Calu3 (cell line): Measurements from ENCODE around the gene MINDY3. TPM values are rescaled to one million over a fixed set of nuclear protein-coding genes. Genes with fewer than 3 reads are reported as not detected.

Experiments used
- BruUV-seq: library from RNA; stranded (reverse); fragments of 400-500 nt; replicated peaks from 2 replicates; lab custom pipeline; 2021; lab: Mats Ljungman, UMichigan
- CTCF ChIA-PET: fragments of 300-600 bp; sonication (Branson Sonifier 250); formaldehyde crosslinking; loops from one replicate; lab custom pipeline; 2022; ENCODE audit warnings: antibody characterized with exemption; lab: Charles Lee
- DNase-seq: peaks from one replicate; pipeline ENCODE4 v3.0.0; 2022
- H3K27ac Mint-ChIP-seq: one replicate; pipeline ENCODE4 v1.8.0; 2022; ENCODE audit warnings: mixed read lengths; ENCODE audit not compliant: unreplicated experiment
- H3K27me3 Mint-ChIP-seq: one replicate; pipeline ENCODE4 v1.8.0; 2022; ENCODE audit warnings: mixed read lengths; ENCODE audit not compliant: unreplicated experiment
- H3K36me3 Mint-ChIP-seq: one replicate; pipeline ENCODE4 v1.8.0; 2022; ENCODE audit warnings: mild to moderate bottlenecking, moderate library complexity, mixed read lengths; ENCODE audit not compliant: insufficient read depth, unreplicated experiment
- H3K4me1 Mint-ChIP-seq: one replicate; pipeline ENCODE4 v1.8.0; 2022; ENCODE audit warnings: mild to moderate bottlenecking, low read depth, mixed read lengths; ENCODE audit not compliant: unreplicated experiment
- H3K4me3 Mint-ChIP-seq: one replicate; pipeline ENCODE4 v1.8.0; 2022; ENCODE audit warnings: mild to moderate bottlenecking, low read depth, moderate library complexity, mixed read lengths; ENCODE audit not compliant: unreplicated experiment
- H3K9me3 Mint-ChIP-seq: one replicate; pipeline ENCODE4 v1.8.0; 2022; ENCODE audit warnings: low read depth, mixed read lengths; ENCODE audit not compliant: unreplicated experiment
- intact Hi-C: fragments of 100-400 bp; cut with micrococcal nuclease; formaldehyde crosslinking; loops from one replicate; pipeline ENCODE4 v1.10.0; 2022; ENCODE audit not compliant: unreplicated experiment
- total RNA-seq: library from RNA; stranded (reverse); gene quantifications from 2 replicates; pipeline ENCODE4 v1.2.3, GENCODE V29; 2022
- TF ChIP-seq, protein P1 (sequence below): fragments of 200-600 bp; IDR thresholded peaks from one replicate; pipeline ENCODE4 v1.8.0; 2022; ENCODE audit warnings: antibody characterized with exemption; ENCODE audit not compliant: unreplicated experiment

MINDY3 gene
- total RNA-seq, 1 experiment from 2014 or later, result 17.8 TPM

DNA sequence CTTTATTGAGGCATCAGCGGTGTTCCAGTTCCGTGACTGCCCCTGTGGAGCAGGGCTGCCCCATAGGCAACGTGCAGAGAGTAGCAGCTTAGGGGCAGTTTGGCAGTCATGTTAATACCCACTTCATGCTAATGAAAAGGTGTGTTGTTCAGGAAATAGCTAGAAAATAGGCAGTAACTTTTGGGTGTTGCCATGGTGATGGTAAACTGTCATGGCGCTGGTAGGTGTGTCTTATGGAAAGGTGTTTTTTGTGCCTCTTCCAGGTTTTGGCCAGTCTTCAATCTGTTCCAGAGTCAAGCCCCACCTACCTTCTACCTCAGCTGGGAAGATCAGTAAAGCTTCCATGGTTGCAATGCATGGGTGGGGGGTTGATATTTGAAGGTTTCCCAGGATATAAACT lies 36.3 kb upstream of the MINDY3 start:
- H3K36me3 Mint-ChIP-seq, result no peaks in the 10 kb centered on the region
- H3K4me3 Mint-ChIP-seq, result no peak overlapping the region
- H3K27ac Mint-ChIP-seq, result no peak overlapping the region
- TF ChIP-seq, protein P1, sequence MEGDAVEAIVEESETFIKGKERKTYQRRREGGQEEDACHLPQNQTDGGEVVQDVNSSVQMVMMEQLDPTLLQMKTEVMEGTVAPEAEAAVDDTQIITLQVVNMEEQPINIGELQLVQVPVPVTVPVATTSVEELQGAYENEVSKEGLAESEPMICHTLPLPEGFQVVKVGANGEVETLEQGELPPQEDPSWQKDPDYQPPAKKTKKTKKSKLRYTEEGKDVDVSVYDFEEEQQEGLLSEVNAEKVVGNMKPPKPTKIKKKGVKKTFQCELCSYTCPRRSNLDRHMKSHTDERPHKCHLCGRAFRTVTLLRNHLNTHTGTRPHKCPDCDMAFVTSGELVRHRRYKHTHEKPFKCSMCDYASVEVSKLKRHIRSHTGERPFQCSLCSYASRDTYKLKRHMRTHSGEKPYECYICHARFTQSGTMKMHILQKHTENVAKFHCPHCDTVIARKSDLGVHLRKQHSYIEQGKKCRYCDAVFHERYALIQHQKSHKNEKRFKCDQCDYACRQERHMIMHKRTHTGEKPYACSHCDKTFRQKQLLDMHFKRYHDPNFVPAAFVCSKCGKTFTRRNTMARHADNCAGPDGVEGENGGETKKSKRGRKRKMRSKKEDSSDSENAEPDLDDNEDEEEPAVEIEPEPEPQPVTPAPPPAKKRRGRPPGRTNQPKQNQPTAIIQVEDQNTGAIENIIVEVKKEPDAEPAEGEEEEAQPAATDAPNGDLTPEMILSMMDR, result no peak
- H3K9me3 Mint-ChIP-seq, result no peaks in the 10 kb centered on the region
- no peaks in the 10 kb centered on the region for H3K4me1 Mint-ChIP-seq
- no TSS peak for BruUV-seq
- CTCF ChIA-PET, result no interaction called here
- intact Hi-C loops, result no loop called here
- H3K27me3 Mint-ChIP-seq, result peaks cover 50% of the 10 kb centered on the region
- DNase-seq, result no peak

DNA sequence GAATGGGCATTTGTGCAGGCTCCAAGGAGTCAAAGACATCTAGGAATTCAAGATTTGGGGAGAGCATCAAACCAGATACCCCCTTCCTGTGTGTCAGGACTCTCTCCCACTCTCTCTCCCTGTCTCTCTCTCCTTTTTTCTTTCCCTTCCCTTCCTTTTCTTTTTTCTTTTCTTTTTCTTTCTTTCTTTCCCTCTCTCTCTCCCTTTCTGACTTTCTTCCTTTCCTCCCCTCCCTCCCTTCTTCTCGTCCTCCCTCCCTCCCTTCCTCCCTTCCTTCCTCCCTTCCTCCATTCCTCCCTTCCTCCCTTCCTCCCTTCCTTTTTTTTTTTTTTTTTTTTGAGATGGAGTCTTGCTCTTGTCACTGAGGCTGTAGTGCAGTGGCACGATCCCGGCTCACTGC lies 24.1 kb upstream of the MINDY3 start:
- H3K27me3 Mint-ChIP-seq, result peaks cover 67% of the 10 kb centered on the region
- H3K4me3 Mint-ChIP-seq, result no peak overlapping the region
- CTCF ChIA-PET, result no interaction called here
- TF ChIP-seq, protein P1, result no peak
- no peaks in the 10 kb centered on the region for H3K4me1 Mint-ChIP-seq
- no peaks in the 10 kb centered on the region for H3K9me3 Mint-ChIP-seq
- intact Hi-C loops, result no loop called here
- no peak for DNase-seq
- BruUV-seq, result no TSS peak
- no peak overlapping the region for H3K27ac Mint-ChIP-seq
- H3K36me3 Mint-ChIP-seq, result no peaks in the 10 kb centered on the region

DNA sequence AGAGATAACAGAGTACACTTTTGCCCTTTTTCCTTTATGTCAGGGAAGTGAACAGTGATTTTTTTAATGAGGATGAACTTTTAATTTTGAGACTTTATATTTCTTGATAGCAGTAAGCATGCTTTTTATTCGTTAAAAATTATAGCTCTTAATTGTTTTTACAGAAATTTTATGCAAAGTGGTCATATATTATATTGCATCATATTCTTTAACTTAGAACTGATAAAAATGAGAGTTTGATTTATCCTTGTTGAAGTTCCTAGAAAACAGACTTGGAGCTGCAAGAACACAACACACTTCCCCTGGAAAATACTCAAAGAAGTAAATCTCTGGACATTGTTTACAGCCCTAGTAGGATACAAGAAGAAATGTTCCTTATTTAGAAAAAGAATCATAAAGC lies 21.2 kb upstream of the MINDY3 start:
- BruUV-seq, result no TSS peak
- H3K4me1 Mint-ChIP-seq, result no peaks in the 10 kb centered on the region
- peaks cover 54% of the 10 kb centered on the region for H3K27me3 Mint-ChIP-seq
- TF ChIP-seq, protein P1, result no peak
- CTCF ChIA-PET, result interaction anchor here (0.5 kb wide), 1 partner anchor 895 kb away, joined by 3 read pairs; no protein-coding TSS in a partner anchor
- no peak overlapping the region for H3K27ac Mint-ChIP-seq
- H3K36me3 Mint-ChIP-seq, result no peaks in the 10 kb centered on the region
- H3K4me3 Mint-ChIP-seq, result no peak overlapping the region
- DNase-seq, result no peak
- intact Hi-C loops, result no loop called here
- H3K9me3 Mint-ChIP-seq, result no peaks in the 10 kb centered on the region

DNA sequence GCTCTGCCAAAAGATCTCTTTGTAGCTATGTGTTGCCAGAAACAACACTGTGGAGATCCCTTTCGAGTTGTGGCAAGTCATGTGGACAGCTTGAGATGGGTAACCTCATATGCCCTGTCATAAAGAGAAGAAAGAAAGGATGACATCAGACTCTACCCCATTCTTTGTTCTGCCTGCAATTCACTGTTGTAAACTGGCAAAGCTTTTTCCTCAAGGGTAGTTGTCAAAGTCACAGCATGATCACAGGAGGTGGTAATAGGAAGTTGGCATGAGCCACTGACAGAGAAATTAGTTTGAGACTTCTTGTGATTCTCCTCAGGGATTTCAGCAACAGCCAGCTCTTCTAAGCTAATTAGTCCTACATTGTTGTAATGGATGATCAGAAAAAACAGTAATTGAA lies 19.4 kb upstream of the MINDY3 start:
- intact Hi-C loops, result loop anchor here (1.0 to 5.0 kb wide), 3 partner anchors 668 to 930 kb away; no protein-coding TSS in a partner anchor

More for the DNA sequence above, 19.4 kb upstream of the MINDY3 start:
- no peaks in the 10 kb centered on the region for H3K36me3 Mint-ChIP-seq
- no peak for DNase-seq
- TF ChIP-seq, protein P1, result no peak
- no peak overlapping the region for H3K4me3 Mint-ChIP-seq
- no TSS peak for BruUV-seq
- H3K9me3 Mint-ChIP-seq, result no peaks in the 10 kb centered on the region
- peaks cover 61% of the 10 kb centered on the region for H3K27me3 Mint-ChIP-seq
- CTCF ChIA-PET, result no interaction called here
- H3K27ac Mint-ChIP-seq, result no peak overlapping the region
- no peaks in the 10 kb centered on the region for H3K4me1 Mint-ChIP-seq
